DMS53 (cell line): ENCODE results near the gene SUGCT.
A peak's percentile ranks its signal among the peaks of the same experiment; 100 is the strongest.

Experiments used
- DNase-seq: peaks from one replicate; lab custom pipeline; 2025; lab: John Stamatoyannopoulos, UW

SUGCT gene

DNA sequence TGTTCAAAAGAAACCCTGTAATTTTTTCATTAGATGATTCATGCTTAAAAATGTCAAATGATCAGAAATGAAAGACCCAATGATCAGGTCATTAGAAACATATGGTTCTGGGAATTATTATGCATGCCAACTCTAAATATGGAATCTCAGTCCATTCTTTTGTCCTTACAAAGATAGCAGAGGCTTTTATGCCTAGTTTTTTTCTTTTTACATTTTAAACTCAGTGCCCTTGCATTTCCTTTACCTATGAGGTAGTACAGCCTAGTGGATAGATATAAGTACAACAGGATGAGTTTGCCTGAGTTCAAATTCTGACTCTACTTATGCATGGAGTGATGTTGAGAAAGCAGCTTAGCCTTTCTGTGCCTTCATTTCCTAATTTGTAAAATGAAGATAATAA lies 392.9 kb downstream of the SUGCT start:
- DNase-seq = no peak

DNA sequence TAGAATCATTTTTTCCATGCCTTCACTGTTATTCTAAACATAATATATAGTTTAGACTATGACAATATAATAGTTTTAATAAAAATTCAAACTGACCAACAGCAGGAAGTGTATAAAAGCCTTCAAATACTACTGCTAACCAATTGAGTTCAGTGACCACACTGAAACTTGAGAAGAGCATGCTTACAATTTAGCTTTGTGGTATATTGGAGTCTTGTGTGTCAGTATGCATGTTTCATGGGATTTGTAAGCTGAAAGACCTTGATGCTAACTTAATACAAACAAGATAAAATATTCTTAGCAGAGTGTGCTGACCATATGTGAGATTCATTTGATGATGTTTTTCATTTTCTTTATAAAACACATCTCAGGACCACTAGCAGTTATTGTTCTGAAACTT lies 395.5 kb downstream of the SUGCT start:
- DNase-seq = no peak

DNA sequence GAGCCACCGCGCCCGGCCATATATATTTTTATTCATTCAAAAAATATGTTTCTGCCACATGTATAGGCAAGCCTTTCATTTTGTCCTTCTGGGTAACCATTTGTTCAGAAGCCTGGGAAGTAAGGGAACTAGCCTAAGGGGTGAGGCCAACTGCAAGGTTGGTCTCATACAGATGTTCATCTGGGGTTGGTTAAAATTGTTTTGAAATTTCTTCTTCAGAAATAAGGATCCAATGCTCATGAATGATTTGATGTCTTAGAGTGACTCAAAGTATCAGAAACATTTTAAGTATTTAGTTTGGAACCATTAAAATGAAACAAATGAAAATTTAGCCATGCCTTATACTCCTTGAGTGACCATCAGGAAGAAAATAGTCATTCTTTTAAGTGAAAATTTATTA lies 397.2 kb downstream of the SUGCT start:
- DNase-seq = no peak

DNA sequence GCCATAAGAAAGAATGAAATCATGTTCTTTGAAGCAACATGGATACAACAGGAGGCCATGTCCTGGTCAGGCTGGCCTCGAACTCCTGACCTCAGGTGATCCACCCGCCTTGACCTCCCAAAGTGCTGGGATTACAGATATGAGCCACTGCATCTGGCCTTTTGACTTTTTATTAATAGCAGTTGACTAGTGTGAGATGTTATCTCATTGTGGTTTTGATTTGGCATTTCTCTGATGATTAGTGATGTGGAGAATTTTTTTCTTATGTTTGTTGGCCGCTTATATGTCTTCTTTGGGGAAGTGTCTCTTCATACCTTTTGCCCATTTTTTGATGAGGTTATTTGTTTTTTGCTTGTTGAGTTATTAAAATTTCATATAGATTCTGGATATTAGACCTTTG lies 400.9 kb downstream of the SUGCT start:
- no peak for DNase-seq

DNA sequence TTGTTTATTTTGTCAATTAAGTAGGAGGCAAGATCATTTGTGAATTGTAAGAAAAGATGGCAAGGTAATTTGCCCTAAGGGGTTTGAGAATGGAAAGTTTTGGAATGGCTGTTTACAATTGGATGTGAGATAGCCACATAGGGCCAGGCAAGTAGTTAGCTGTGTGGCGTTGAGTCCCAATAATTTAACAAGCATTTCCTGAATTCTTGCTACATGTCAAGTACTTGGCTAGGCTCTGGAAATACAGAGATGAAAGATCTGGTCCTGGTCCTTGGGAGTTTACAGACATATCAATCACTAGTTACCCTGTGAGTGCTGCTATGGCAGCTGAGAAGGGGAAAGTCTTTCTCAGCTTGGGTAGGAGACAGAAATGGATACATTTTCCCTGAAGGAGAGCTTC lies 401.6 kb downstream of the SUGCT start:
- DNase-seq = no peak

DNA sequence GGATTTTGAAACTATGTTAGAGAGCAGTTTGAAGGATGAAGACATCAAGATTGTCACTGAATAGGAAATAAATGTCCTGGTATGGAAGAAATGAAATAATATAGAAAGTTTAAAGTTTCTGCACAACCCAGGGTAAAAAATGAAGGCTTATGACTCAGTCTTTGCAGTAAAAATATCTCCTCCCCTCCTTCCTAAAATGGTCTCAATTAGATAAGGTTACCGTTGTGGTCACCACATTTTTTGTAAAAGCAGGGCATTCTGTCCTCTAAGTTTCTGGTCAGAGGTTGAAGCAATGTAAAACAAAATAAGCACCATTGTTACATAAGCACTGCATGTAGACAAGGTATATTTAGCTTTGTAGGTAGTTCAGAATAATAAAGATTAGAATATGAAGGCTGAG lies 403.5 kb downstream of the SUGCT start:
- DNase-seq = no peak

DNA sequence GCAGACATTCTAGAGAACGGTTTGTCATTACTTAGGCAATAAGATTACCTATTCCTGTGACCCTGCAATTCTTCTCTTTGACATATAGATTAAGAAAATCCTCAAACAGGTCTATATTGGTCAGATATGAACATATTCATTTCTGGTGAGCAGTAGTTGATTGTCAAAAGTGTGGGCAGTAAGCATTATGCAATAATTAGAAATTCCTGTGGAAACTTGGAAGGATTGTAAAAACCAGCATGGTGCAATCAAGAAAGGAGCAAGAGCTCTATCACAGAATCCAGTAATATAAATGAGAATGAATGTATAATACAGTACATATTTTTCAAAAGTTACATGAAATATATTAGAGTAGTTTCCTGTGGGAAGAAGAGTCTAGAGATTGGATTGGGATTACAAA lies 406.5 kb downstream of the SUGCT start:
- no peak for DNase-seq

DNA sequence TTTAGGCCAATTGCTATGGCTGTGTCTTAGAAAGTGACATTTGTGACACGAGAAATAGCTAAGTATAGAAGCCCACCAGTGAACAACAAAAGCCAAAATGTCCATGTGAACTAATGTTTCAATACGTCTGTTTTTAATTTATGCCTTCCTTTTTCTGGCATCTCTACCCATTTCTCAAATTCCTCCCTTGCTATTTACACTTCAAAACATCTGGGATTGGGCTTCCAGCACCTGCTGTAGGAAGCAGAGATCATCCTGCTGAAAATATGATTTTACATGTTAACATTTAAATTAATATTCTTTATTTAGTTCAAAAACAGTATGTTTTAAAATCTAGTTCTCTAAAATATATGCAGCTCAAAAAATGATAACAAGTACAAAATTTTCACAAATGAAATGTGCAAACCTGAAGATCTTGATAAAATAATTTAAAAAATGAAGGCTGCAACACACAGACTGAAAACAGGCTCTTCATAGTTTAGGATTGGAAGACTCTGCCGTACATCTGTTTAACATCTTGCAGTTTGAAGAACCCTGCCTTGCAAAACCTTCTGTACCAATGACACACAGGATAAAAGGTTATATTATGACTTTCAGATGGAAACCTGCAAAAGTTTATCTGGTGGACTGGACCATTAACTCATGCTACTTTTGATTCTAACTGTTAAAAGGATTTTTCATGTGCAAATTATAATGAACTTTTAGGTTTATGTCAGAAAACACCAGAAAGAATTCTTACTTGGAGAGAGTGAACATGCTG lies 408.4 kb downstream of the SUGCT start:
- no peak for DNase-seq

DNA sequence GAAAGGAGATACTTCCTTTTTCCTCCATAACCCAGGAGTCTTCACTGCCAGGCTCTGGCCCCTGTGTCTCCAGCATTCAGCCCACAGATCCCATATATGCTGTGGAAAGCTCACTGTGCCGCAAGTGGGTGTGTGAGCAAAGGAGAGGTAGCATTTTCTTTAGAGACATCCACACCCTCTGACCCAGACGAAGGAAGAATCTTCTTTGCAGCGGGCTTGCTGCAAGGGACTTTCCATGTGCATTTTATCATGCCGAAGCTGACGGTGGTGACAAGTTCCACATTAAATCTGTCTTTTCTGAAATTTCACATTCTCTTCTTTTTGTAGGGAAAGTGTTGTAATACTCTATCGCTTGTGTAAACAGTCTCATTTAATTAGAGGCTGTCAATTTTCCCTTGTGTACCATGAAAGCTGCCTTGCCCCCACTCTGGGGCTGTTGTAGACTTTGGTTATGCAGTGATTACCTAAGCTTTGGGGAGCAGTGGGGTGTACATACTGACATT lies 409.5 kb downstream of the SUGCT start:
- no peak for DNase-seq

DNA sequence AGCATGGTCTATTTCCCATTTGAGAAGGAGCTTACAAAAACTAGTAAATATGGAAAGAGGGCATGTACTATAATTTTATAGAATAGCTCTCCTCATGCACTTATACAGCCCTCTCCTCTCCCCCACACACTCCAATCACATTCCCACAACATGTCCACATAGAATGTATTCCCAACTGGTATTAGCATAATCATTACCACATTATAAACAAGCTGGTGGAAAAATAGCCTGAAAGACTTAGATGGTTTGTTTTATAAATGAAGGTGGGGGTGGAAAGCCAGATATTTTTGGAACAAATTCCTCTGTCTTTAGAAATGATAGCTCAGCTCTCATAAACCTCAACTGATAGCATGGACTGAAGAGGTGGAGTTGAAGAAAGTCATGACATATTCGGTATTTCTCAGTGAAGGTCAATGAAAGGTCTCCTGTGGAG lies 410.1 kb downstream of the SUGCT start:
- DNase-seq = no peak

DNA sequence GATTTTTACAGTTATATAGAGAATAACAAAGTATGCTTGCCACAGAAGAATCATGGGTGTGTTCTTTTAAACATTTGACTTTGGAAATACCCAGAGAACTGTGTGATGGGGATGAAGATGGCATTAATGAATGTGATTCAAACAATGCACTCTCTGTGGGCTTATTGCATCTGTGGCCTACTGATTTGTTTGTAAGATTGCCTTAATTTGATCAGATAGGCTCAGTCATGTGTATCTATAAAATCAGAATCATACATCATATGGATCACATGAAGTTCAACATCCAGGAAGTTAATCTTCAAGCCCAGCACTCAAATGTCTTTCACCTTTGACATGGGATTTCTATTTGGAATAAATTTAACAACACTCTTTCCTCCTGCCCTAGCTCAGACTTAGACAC lies 410.9 kb downstream of the SUGCT start:
- DNase-seq = no peak

DNA sequence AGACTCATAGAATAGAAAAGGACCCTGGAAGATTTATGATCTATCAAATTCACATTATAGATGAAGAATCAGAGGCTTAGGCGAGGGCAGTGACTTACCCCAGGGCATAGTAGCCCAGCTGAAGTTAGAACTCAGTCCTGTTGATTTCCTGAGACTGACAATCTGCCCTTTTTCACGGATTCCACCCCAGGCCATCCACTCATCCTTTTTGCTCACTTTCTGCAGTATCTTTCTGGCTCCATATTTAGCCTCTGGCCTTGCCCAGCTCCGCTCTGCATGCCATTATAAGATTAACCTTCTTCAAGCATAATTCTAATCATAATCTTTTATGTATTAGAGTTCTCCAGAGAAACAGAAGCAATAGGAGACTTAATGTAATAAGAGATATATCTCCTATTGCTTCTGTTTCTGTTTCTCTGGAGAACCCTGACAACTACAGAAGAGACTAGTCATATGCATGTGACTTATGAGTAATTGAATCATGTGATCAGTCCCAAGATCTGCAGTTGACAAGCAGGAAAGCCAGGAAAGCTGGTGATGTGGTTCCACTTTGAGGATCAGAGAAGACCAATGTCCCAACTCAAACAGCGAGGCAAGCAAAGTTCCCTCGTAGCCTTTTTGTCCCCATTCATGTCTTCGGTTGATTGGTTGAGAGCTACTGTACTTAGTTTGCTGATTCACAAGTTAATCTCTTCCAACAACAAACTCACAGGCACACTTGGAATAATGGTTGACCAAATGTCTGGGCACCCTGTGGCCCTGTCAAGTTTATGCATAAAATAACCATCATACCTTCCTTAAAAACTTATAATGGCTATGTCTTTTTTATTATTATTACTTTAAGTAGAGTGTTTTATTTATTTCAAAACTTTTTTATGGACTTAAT lies 412.1 kb downstream of the SUGCT start:
- DNase-seq = peak; percentile 25

DNA sequence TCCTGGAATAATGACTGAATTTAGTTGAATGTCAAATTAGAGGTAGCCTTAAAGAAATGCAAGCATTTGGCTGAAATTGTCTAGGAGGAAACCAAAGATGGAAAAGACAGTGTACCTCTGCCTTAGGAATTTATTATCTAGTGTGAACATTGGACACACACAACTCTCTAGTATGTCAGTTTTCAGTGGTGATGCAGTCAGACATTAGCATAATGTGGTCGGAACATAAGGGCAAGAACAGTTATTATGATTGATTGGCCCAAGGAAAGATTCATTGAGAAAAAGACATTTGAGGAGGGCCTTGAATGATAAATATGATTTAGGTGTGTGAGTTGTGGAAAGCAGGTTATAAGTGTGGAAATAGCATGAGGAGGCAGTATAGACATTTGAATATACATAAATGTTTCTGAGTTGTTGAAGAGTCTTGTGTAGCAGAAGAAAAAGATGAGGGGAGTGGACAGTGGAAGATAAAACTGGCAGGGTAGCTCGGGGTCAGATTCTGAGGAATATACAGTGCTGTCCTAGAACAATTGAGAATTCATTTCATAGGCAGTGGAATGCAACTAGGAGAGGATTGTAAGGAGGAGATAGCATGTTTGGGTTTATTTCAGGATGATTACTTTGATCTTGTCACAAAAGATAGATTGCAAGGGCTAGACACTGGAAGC lies 414.7 kb downstream of the SUGCT start:
- no peak for DNase-seq

DNA sequence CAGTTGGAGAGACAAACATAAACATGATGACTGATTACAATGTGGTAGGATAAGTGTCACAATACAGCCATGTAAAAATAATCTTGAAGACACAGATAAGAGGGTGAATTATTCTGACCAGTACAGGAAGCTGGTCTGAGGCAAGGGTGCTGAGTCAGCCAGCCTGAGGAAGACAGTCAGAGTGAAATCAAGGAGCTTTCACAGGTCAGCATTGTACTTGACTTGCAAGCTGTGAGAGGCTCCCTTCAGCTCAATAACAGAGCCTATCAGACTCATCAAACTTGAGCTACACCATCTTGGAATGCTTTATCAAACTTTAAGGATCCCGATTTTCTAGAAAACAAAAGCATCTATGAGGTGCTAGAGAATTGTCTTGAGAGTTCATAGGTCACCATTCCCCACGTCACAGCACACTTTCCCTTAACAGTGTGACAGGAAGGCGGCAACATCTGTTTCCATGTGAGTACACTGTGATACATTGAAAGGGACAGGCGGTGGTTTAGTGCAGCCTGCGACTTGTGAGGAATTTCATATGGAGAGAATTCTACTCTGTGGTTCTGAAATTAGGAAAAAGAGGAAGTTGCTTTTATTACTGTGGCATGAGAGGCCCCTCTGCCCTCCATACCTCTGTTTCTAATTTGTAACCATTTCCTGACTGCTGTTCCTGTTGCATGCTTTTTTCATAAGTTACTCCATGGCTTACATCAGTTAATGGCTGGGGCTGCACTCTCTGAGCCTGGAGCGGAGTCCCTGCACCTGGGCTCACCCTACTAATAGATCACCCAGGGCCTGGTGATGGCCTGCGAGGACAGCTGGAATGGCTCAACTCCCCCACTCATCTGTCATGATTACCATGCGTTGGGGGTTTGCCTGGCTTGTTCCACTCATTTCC lies 417.1 kb downstream of the SUGCT start:
- no peak for DNase-seq

DNA sequence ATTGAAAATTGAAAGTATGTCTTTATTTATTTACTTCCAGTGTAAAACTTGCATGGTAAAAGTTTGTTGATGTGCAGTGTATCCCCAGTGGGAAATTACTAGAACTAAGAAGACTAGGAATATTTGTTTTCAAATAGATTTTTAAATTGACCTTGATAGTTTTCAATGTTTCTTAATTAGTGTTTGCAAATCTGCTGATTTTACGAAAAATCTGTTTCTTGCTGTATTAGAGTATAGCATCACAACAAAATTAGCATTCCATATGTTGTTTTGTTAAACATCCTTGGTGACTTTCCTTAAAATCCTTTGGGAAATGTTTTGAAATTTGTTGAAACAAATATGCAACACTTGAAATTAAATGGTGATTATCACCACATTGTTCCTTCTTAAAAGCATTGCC lies 425.9 kb downstream of the SUGCT start:
- DNase-seq = no peak

DNA sequence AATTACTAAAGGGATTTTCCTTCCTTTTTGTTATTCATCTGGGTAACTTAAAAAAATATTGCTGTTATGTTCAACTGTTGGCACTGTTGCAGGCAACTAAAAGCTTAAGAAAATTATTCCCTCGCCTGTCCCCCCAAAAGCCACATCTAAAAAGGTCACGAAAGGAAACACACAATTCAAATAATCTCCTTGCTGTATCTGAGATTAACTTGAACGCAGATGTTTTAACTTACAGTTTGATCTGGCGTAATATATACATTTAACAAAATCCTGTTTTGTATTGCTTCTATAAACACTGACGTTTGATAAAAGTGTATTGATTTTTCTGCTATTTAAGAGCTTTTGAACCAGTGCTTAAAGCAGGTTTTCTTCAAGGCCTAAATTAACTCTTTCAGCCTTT lies 432.1 kb downstream of the SUGCT start:
- DNase-seq = no peak

DNA sequence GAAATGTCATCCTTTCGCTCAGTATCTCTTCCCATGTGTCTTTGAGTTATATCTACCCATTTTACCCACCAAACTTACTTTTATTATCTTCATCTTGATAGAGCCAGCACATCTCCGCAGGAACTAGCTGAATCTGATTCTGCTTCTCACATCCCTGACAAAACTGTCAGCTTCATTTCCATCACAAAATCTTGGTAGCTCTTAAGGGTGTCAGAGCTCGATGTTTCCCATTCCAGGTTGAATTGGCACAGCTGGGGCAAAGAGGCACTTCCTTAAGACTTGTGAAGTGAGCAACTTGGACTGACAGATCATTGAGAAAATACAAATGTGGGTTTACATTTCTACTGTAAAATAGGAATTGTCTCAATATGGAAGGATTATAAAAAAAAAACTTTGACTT lies 434.5 kb downstream of the SUGCT start:
- no peak for DNase-seq

DNA sequence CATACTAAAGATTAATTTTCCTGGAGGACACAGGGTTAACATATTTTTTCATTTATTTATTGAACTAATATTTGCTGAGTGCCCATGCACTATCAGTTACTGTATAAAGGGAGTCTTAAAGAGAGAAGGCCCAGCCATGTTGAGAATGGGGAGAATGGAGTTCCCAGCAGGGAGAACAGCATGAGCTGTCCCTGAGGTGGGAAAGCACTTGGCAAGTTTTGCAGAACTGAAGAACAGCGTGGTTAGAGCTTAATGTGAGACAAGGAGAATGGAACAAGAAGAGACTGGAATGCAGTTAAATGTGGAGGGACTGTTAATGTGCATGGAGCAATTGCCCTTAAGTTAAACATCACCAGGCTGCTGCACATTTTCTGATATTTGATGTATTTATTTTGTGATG lies 435.4 kb downstream of the SUGCT start:
- DNase-seq = no peak

DNA sequence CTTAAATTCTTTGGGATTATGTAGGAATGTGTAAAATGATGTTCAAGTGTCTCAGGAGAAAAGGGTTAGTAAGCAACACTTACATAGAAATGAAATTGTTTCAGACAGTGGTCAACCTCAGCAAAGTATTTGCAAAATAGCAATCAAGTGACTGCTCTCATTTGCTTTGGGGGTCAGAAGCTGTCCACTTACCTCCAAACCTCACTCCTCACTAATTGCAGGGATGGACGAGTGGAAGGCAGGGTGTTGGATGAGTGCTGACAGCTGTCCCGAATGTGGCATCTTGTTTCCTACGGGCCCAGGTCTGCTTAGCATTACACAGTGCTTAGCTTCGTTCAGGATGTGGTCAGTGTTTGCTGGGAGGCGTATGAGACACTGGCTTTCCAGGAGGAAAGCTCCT lies 437.0 kb downstream of the SUGCT start:
- no peak for DNase-seq

DNA sequence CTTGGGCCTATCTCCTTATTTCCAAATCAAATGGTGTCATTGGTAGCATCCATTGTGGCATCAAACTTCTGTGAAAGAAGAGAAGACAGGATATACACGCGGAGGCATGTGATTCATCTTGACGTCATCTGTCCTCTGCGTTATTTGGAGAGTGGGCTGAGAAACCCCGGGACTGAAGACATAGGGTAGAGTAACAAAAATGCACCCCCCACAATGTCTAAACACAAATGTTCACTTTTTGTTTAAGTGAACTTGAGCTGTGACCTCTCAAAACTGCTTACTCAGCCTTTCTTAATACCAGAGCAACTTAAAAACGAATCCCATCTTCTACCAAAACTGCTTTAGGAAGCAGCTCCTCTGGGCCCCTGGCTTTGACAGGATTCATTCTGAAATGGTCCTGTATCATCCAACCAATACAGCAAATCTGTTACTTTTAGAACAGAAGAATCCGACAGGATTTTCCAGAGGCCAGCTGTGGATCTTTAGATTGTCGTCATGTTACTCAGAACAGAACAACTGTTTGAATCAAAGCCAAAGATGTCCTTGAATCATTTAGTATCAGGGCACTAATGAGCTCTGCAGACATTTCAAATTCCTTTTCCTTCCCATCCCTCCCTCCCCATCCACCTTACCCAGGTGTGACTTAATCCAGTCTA lies 438.1 kb downstream of the SUGCT start:
- DNase-seq = no peak

DNA sequence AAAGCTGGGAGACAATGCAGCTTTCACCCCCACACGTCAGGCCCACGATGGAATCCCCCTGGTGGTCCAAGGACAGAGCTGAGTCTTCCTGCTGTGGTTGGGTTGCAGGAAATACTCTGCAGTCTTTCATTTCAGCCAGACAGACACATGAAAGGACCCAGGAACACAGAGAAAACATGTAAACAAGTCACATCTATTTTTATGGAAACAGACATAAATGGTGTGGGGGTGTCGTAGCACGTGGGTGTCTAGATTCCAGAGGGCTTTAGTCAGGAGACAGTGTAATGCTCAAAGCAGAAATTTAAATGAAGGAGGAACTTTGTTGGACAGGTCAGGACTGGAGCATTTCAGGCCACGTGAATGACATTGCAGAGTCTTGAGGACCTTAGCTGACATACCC lies 444.6 kb downstream of the SUGCT start:
- DNase-seq = no peak
